HG02840 (cell line): ENCODE measurements around the gene TLN1.

Experiments used
- ATAC-seq: cut with Tn5 transposase; IDR thresholded peaks from one replicate; pipeline ENCODE4 v1.9.1; 2021; ENCODE audit warnings: mild to moderate bottlenecking, moderate library complexity, moderate number of reproducible peaks; ENCODE audit not compliant: unreplicated experiment, low FRiP score

The TLN1 gene

DNA sequence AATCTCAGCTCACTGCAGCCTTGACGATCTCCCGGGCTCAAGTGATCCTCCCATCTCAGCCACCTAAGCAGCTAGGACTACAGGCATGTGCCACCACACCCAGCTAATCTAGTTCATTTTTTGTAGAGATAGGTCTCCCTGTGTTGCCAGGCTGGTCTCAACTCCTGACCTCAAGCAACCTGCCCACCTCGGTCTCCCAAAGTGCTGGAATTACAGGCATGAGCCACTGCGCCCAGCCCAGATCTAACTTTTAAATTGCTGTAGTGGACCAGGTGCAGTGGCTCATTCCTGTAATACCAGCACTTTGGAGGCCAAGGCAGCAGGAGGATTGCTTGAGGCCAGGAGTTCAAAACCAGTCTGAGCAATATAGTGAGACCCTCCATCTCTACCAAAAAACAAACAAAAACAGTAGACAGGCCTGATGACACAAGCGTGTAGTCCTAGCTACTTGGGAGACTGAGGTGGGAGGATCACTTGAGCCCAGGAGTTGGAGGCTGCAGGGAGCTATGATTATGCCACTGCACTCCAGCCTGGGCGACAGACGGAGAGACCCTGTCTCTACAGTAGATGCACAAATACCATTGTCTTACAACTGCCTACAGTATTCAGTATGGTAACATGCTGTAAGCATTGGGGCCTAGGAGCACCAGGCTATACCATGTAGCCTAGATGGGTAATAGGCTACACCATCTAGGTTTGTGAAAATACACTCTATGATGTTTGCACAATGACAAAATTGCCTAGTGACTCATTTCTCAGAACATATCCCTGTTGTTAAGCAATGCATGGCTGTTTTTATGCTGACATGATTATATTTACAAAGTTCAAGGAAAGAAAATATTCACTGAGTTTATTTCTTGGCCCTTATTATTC, 79.8 kb downstream of the TLN1 start:
- no peak for ATAC-seq

DNA sequence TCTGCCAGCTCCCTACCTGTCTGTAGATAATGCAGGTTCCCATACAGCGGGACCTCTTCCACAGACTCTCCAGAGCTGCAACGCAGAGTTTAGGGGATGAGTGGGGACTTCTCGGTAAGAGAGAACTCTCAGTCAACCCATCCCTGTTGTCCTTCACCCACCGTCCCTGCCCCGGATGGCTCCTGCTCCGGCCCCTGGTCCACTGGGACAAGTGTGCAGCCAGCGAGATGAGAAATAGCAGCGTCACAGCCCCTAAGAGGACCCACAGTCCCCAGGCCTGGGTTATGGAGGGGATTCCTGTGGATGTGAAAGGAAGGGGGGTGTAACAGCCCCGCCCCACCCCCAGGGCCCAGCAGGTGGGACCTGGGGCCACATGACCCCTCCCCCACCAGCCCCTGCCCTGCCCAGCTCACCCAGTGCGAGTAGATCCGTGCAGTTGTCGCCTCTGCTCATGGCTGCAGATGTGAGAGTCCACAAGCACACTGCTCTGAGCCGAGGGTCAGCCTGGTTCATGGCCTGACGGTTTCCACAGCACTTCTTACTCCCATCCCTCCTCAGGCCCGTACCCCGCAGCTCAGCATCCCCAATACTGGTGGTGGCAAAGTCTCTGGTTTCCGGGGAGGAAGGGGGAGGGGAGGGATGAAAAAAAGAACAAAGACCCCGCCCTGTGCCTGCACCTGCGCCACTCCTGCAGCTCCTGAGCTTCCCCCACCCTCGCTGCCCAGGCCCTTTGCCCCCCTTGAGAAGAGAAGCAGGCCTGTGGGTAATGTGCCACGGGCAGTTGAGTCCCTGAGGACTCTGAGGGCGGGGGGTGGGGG, 81.4 kb downstream of the TLN1 start, which contains the start of gene SIT1:
SIT1 (minus strand) TSS at position 591 of the 818 bp plus-strand sequence; CDS start at position 513, 78 bp downstream.
- ATAC-seq: no peak

- ATAC-seq: no peak
These were observed 82.3 kb downstream of the TLN1 start for GRCh38 chr9:35649431-35650340.
